ENCODE data around the gene P2RY4. TPM values are rescaled to one million over a fixed set of nuclear protein-coding genes. Genes with fewer than 3 reads are reported as not detected.

P2RY4 gene
- total and polyA plus RNA-seq, 2 donors (not counting 3 experiments of a cell fraction or from before 2014, with no cell fraction given) = 0.22 TPM; not detected in 1

DNA sequence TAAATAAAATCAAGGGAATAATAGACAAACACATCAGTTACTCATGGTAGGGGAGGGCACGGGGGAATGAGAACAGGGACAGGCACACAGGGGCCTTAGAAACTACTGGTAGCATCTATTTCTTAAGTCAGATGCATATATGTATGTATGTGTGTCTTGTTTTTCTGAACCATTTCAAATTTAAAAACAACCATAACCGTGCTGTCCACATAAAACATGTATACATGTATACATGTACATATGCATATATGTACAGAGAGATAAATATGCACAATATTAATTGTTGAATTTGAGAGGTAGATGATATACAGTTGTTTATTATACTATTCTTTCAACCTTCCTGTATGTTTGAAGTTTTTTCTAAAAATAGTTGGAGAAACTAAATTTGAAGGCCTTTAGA is 33.3 kb downstream of the P2RY4 start:
- FAIRE-seq = no peak
- Histone ChIP-seq H3K9ac (replicated peaks; ENCODE audit: extremely low read depth, insufficient read depth, low read length) (no peak overlapping the region), H3K9me1 (replicated peaks; ENCODE audit: control insufficient read depth, extremely low read depth, insufficient read depth, low read length) (no peaks in the 10 kb centered on the region), H3K4me2 (ENCODE audit: insufficient read depth, low read length) (no peak overlapping the region), H3K36me3 (ENCODE audit: control insufficient read depth in 2 of 2, extremely low read depth in 1 of 2, insufficient read depth in 2 of 2, low read length in 2 of 2) (no peaks in the 10 kb centered on the region), H3K79me2 (ENCODE audit: control insufficient read depth, insufficient read depth, low read length) (no peaks in the 10 kb centered on the region), H3K9me3 (replicated peaks; ENCODE audit: control insufficient read depth, insufficient read depth, low read length) (no peaks in the 10 kb centered on the region), H3K27ac (ENCODE audit: insufficient read depth, low read depth, low read length) (no peak overlapping the region), H3K4me1 (ENCODE audit: control insufficient read depth, extremely low read depth, insufficient read depth, low read length) (no peaks in the 10 kb centered on the region), H4K20me1 (replicated peaks; ENCODE audit: control insufficient read depth, extremely low read depth, insufficient read depth, low read length) (no peaks in the 10 kb centered on the region), H2AFZ (ENCODE audit: low read depth, low read length) (no peak overlapping the region), H3K4me3 (replicated peaks in 1 of 3; ENCODE audit: insufficient read depth in 1 of 3, low read depth in 1 of 3, low read length in 3 of 3) (no peak overlapping the region), H3K27me3 (ENCODE audit: control insufficient read depth in 2 of 2, insufficient read depth in 2 of 2, low read length in 2 of 2) (no peaks in the 10 kb centered on the region)
- POLR2A ChIA-PET = no interaction called here
- TF ChIP-seq JUN (IDR thresholded peaks at IDR 0.05; ENCODE audit: borderline replicate concordance, insufficient read depth, insufficient read length, low read depth) (no peak), GATA2 (IDR thresholded peaks at IDR 0.05; ENCODE audit: insufficient read depth, insufficient read length, low read depth, low read length) (no peak), CTCF (IDR thresholded peaks at IDR 0.05; ENCODE audit: extremely low read depth in 1 of 2, insufficient read depth in 1 of 2, low read depth in 1 of 2, low read length in 2 of 2) (no peak), MYC (IDR thresholded peaks at IDR 0.05; ENCODE audit: low read depth, low read length) (no peak), EZH2 (IDR thresholded peaks at IDR 0.05; ENCODE audit: borderline replicate concordance, low read depth, low read length, severe bottlenecking) (no peak), FOS (IDR thresholded peaks at IDR 0.05; ENCODE audit: borderline replicate concordance, insufficient read depth, low read length) (no peak), POLR2AphosphoS5 (IDR thresholded peaks at IDR 0.05; ENCODE audit: insufficient read depth, low read depth, low read length) (no peak), POLR2A (IDR thresholded peaks at IDR 0.05; ENCODE audit: low read depth, low read length) (no peak)
- TF ChIP-seq, protein P1, sequence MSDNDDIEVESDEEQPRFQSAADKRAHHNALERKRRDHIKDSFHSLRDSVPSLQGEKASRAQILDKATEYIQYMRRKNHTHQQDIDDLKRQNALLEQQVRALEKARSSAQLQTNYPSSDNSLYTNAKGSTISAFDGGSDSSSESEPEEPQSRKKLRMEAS (IDR thresholded peaks at IDR 0.05; ENCODE audit: insufficient read depth, insufficient read length) = no peak
- no peak for DNase-seq (ENCODE audit: low read depth, low spot score)
- CTCF ChIA-PET = no interaction called here
- no TSS peak for BruUV-seq (replicated peaks)
- intact Hi-C loops (cut with micrococcal nuclease) = no loop called here
- dilution Hi-C loops (cut with MboI; ENCODE audit: extremely low pct_ligation_motif_present, low sequenced_read_pairs) = no loop called here

All from endothelial cell of umbilical vein (primary cell).